Right lobe of liver (tissue), 4 donors: ENCODE results near the gene OPTN.

Experiments used
- POLR2A ChIP-seq: fragments of 450-650 bp; IDR thresholded peaks from one replicate; pipeline ENCODE4 v1.6.1; 2017; ENCODE audit warnings: antibody characterized with exemption, mild to moderate bottlenecking
- TF ChIP-seq, protein P1 (sequence below), 4 donors: fragments of 200-600 bp in 3 of 4; fragments of 450-650 bp in 1 of 4; IDR thresholded peaks; one replicate each; pipeline versions ENCODE4 v1.5.1 to v1.8.0; 2016 to 2022; ENCODE audit warnings: antibody characterized with exemption in 4 of 4, mild to moderate bottlenecking in 2 of 4
- donor health status: DM: no; HTN: no; CAD: no.
- donor health status: DM: no; HTN: no; CAD: no.
- donor health status: DM: no; HTN: yes; CAD: no.

- TF ChIP-seq, protein P1, sequence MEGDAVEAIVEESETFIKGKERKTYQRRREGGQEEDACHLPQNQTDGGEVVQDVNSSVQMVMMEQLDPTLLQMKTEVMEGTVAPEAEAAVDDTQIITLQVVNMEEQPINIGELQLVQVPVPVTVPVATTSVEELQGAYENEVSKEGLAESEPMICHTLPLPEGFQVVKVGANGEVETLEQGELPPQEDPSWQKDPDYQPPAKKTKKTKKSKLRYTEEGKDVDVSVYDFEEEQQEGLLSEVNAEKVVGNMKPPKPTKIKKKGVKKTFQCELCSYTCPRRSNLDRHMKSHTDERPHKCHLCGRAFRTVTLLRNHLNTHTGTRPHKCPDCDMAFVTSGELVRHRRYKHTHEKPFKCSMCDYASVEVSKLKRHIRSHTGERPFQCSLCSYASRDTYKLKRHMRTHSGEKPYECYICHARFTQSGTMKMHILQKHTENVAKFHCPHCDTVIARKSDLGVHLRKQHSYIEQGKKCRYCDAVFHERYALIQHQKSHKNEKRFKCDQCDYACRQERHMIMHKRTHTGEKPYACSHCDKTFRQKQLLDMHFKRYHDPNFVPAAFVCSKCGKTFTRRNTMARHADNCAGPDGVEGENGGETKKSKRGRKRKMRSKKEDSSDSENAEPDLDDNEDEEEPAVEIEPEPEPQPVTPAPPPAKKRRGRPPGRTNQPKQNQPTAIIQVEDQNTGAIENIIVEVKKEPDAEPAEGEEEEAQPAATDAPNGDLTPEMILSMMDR (IDR thresholded peaks at IDR 0.05) = no peak
- no peak for TF ChIP-seq POLR2A
These were observed 73.7 kb downstream of the OPTN start for GRCh38 chr10:13173616-13174015.
